GM21515 (cell line): ENCODE measurements around the gene M1AP.
"Not testable (repeated sequence)": the region's sequence is repeated elsewhere in the genome, so short reads cannot be mapped to it uniquely, and the experiment has no call there.

Experiments used
- ATAC-seq: cut with Tn5 transposase; IDR thresholded peaks from one replicate; pipeline ENCODE4 v1.9.1; 2021; ENCODE audit not compliant: unreplicated experiment

M1AP gene

DNA sequence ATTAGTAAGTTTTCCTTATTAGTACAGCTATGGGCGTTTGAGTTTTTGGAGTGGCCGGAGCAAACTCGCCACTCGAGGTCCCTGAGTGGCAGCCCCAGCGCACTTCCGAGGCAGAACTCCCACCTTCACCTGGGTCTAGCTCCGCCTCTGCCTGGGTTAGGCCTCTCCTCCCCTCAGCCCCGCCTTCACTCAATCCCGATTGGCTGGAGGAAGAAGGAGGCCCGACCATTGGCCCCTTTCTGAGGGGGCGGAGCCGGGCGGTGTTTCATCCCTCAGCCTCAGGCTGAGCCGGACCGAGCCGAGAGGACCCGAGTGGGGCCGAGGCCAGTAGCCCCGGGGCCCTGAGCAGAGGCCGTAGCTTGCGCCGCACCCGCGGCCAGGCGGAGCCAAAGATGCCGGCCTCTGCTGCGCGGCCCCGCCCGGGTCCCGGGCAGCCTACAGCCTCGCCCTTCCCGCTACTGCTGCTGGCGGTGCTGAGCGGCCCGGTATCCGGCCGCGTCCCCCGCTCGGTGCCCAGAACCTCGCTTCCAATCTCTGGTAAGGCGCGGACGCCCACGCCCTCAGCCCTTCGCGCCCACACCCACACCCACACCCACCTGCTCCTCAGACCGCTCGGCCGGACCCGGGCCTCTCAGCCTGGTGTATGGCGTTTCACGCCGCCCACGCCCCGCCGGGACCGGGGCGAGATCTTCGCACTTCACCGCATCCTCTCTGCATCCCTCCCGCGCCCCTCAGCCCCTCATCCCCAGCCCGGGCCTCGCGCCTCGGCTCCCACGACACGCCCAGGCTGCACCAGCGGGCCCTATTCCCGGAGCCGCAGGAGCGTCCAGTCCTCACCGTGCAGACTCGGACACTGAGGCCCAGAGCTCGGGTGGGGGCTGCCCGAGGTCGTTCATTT, 6.1 kb upstream of the M1AP start, which contains the start of gene SEMA4F:
TSS of gene SEMA4F (plus strand) at position 263 of the 898 bp plus-strand sequence. CDS start at position 393, 130 bp downstream.
- ATAC-seq: peak; percentile 99

DNA sequence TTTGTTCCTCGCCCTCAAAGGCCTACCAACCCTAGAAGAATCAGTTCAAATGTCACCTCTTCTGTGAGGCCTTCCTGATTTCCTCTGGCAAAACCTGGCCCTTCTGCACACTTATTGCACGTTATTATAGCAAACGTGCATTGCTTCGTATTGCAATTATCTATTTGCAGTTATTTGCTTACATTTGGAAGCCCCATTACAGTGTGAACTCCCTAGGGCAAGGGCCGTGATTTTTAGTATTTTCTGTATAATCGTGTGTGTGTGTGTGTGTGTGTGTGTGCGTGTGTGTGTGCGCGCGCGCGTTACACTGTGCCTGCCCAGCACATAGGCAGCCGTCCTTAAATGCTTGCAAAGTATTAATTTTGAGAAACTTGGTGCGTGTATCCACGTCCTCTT, 5.5 kb upstream of the M1AP start:
- ATAC-seq: peak; percentile 18

DNA sequence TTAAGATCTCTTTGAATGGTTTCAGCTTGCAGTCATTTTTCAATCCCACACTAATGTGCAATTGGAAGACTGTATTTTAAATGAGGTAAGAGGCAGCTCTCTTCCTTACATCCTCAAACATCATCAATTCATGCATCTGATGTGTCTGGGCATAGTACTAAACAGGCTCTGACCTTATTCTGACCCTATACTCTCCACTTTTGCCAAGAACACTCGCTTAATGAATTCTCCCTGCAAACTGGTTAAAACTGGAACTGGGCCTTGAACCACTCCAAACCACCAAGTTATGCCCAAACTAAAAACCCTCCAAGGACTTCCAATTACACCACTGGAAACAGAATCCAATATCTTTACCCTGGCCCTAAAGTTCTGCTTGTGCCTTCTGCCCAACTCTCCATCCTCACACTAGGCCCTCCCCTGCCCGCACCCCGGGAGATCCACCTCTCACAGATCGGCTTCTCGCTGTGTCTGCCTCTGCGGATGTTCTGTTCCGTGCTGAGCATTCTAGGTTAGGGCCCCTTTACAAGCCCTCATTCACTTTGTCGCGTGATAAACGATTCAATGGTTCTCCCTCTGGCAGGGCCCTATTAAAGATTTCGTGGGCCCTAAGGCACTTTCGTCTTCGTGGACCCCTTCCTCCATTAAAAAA, 1.2 kb downstream of the M1AP start:
- no peak for ATAC-seq

DNA sequence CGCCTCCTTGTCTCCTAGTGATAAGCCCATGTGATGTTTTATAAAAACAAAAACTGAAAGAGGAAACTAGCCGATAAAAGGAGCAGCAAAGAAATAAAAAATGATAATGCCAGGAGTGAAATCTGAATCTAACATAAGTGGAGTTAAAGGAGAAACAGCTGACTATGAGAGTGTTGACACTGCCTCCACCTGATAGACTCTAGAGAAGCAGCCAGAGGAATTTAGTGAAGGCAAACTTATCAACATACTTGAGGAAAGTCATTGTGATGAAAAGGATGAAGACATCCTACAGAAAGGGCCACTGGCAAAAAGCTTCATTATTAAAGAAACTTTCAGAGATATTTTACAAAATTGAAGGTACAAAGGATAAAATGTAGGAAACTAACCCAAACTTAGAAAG, 1.9 kb downstream of the M1AP start:
- ATAC-seq: no peak

DNA sequence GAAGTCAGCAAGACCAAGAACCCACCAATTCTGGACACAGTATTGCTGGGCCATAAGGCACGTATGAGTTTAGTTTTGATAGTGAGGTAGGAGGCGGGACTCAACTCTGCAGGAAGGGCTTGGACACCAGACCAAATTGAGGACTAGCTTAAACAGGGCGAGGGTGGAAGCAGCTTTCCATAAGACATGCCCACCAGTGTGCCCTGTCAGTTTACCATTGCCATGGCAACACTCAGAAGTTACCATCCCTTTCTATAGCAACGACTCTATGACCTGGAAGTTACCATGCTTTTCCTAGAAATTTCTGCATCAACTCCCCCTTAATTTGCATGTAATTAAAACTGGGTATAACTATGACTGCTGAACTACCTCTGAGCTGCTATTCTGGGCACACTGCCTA, 2.8 kb downstream of the M1AP start:
- ATAC-seq: no peak

DNA sequence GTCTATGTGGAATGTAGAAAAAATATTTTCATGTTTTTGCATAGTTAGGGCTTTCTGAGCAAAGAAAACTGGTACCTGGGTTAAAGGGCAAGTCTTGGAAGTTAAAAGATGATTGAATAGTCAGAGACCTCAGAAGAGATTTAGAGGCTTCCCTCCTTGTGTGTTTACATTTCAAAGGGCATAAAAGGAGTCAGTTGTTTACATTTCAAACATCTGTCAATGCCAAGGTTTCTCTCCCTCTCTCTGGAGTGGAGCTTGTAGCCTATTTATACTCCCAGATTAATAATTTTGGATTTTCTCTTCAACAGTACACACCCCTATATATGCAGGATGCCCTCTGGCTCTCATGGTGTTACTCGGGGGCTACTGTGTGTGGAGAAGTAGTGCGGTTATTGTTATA, 8.6 kb downstream of the M1AP start:
- no peak for ATAC-seq

DNA sequence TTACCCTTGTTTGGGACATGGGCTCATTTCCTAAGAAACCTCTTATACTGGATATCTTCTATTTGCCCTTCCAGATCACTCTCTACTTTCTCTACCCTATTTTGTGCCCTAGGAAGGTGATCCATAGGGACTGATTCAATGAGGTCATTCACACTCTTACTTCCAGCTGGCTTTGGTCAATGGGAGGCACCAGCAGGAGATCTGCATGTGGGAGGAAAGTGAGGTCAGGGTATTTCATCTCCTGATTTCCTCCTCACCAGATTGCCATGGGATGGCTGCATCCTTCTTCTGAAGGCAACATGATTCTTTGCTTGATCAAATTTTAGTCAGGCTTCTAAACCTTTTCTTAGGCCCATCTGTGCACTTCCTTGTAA, 15.2 kb downstream of the M1AP start:
- no peak for ATAC-seq

DNA sequence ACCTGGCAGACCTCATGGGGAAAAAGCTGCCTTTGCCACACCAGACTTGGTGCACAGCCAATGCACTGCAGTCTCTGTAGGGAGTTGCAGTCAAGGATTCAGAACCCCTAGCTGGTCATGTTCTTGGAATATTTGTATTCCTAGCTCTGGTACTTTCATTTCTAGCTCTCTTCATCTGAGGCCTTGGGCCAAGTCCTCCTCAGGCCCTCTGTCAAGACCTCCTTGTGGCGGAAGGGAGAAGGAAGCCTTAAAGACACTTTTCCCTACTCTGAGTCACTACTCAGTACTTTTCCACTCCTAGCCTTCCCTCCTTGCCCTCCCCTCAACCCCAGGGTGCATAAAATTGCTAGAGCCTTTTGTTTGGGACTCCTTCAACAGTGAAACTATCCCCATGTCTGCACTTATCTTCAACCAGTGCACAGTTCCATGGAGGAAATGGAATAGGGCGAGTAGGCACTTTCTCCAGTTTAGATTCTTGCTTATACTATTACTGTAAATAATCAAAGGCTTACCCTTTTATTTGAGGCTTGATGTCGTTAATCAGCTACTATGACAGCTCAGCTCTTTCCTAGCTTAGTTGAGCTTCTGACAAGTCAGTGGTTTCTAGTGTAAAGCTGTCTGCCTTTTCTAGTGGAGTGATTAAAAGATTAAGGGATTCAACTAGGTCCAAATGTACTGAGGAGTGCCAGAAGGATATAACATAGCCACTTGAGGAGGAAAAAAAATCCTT, 15.8 kb downstream of the M1AP start:
- ATAC-seq: no peak

DNA sequence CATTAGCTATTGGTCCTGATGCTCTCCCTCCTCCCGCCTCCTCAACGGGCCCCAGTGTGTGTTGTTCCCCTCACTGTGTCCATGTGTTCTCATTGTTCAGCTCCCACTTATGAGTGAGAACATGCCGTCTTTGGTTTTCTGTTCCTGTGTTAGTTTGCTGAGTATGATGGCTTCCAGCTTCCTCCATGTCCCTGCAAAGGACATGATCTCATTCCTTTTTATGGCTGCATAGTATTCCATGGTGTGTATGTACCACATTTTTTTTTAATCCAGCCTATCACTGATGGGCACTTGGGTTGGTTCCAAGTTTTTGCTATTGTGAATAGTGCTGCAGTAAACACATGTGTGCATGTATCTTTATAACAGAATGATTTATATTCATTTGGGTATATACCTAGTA, 17.7 kb downstream of the M1AP start:
- not testable (repeated sequence) for ATAC-seq

DNA sequence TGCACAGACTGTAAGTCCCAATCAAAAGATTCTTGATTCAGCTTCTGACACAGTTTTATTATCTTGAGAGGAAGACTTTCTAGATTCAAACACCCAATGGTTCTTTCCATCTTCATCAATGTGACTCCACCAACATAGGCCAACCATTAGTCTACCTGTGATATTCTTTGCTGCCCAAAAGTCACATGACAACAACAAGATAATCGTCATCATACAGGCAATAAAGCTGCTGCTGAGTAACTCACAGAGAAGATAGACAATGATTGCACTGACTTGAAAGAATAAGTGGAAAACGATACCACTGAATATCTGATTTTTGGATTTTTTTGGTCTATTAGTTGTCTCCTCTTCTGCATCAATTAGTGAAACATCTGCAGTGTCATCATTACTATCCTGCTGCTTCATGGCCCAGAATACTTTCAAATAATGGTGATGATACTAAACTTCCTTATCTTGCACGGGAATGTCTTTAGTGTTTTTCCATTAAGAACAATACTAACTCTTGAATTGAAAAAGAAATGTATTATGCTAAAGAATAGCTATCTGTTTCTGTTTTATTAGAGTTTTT, 19.5 kb downstream of the M1AP start:
- no peak for ATAC-seq

DNA sequence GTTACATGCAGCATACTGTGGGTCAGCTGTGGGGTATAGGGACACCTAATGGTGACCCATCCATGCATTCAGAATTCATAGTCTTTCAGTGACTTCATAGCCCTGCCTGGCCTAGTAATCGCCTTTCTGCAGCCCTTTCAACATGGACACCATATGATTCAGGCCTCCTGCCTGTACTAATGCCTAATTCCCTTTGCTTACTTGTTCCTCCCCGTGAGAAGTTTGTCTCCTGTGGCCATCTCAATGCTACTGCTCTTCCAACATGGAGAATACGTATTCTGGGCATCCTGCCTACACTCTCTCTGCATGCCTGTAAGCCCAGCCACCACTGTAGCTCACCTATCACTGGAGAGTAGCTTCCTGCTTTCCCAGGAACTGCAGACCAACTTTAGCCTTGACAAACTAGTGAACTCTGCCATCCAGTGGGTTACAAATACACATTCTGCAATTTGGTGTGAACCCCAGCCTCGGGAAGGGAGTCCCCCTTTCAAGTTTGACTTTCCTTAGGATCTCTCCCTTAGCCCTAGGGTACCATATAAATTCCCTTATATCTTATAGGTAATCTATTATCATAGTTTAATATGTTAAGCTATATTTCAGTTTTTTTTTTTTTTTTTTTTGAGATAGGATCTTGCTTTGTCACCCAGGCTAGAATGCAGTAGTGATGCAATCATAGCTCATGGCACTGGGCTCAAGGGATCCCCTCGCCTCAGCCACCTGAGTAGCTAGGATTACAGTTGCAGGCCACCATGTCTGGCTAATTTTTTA, 22.3 kb downstream of the M1AP start:
- no peak for ATAC-seq

DNA sequence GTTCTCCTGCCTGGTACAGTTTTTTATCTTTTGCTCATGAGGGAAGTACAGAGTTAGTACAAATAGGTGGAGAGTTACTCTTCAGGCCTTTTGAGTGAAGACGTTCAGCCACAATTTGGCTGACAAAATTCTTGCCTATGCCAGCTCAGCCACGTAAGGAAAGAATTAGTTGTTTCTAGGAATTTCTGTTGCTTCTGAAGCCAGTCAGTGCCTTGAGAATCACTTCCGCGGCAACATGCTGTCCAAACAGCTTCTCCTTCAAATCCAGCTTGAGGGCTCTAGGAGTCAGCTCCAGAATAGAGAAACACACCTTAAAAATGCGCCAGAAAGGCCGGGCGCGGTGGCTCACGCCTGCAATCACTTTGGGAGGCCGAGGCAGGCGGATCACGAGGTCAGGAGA, 27.5 kb downstream of the M1AP start:
- ATAC-seq: no peak

DNA sequence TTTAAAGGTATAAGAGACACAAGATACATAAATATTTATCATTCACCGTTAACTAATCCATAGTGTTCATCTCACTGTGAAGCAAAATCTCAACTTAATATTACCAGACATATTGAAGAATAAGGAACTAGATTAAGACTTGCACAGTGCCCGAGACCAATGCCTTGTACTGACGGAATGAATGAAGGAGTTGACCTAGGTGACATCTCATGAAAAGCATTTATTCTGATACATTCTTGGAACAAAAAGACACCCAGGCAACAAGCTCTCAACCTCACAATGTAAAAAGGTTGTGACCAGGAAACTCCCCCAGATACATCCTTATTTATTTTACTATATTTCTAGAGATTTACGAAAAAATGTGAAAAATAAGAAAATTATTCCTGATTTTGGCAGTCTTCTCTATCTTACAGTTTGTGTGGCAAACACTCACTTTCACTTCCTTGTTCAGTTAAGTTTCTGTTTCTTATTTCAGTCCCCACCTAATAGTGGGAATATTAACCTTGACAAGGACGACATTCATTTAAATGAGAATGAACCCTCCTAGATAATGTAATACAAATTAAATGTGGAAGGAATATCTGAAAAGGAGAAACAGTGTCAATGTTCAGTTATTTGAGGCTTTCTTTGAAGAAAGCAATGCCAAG, 28.4 kb downstream of the M1AP start:
- ATAC-seq: no peak

DNA sequence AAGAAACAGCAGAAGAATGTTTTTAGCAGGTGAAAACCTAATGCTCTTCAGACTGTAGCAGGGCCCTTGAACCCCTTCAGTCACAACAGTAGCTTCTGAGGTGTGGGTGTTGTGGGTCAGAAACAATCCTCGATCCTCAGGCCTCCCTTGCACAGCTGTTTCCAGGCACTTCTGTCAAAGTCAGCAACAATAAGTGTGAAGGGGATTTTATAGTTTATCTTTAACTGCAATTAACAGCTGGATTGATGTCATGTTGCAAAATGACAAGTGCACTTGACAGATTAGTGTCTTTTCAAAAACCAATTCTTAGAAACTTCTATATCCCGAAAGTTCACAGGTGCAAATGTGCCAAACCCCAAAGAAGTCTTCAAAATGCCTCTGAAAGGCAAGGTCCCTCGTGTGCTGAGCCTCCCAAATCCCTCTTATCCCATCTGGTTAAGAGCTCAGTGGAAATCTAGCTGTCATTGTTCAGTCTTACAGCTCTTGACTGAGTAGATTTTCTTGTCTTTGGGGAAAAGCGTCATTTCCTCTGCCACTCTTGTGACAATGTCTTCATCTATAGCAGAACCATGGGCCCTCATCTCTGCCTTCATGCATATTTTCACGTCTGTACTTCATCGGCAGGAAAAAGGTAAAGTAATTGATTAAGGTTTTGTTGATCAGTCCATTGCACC, 29.6 kb downstream of the M1AP start:
- no peak for ATAC-seq

DNA sequence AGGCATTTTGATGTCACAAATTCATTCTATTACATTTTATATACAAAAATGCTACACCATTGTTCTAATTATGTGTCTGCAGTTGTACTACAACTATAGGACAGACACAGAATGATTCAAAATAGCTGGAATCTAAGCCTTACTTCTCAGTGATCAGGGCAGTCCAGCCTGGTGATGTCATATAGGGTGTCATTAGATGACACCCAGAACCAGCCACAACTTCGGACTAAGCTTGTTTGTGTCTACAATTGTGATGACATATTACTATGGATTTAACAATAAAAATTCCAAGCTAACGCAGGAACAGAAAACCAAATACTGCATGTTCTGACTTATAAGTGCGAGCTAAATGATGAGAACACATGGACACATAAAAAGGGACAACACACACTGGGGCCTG, 31.0 kb downstream of the M1AP start:
- no peak for ATAC-seq

DNA sequence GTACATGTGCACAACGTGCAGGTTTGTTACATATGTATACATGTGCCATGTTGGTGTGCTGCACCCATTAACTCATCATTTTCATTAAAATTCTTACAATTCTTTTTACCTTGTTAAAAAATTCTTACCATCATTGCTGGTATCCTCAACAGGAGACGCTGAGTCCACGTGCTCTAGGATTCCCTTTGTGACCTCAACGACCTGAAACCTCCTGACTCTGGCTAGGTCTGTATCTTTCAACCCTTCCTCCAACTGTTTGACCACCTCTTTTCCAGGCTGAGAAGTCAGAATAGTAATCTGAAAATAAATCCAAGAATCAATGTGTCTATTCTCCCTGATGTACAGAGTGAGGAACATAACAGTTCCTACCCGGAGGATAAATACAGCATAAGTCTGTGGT, 41.2 kb downstream of the M1AP start:
- ATAC-seq: no peak

DNA sequence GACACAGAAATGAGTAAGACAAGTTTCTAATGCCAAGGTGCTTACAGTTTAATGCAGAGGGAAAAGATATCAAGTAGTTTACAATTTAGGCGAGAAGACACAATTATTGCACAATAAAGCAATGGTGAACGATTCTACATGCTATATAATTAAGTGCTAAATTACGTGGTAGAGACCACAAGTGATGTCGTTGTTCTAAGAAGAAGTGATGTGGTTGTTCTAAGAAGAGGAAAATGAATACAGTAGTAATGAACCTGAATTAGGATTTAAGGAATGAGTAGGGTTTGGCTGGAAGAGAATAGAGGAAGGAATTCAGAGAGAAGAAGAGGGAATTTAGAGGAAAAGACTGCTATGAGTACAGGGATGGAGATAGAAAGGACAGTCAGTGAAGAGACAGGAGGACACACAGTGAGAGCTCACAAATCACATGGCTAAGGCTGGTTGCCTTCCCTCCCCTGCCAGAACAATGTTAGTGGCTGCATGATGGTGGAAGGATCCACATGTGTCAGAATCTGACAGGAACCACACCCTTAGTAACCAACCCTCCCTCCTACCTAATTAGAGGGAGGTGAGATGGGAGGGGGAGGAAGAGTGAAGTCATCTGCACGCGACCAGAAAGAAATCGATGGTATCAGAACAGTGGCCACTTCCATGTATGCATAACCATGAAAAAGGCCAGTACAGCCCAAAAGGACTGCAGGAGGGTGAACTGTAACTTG, 44.7 kb downstream of the M1AP start:
- no peak for ATAC-seq

DNA sequence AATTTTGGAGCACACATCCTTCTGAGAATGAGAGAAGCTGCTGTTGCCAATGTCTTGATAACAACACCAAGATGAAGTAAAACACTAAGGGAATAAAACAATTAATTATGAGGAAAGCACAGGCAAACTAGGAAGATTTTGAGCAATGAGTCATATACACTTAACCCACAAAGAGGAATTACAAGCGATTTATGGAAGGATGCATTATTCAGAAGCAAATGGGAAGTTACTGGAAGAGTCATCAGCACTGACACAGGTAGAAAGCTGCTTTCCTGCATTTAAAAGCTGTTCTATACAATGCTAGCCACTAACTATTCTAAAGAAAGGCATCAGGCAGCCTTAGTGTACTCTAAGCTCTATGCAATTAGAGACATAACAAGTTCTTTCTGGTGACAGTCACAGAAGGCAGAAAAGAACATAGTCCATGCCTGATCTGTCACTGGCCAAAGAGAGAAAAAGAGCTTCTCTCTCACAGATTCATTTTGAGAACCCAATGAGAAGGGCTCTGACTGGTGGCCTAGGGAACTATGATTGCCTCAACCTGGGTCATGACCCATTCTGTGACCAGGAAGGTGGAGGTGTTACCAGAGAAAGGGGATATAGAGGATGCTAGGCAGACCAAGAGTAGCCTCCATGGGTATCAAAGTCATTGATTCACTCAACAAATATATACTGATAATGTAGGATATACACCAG, 45.4 kb downstream of the M1AP start:
- no peak for ATAC-seq
